GM19351 (cell line): ENCODE results near the gene OR2V1.
"Not testable (repeated sequence)": the region's sequence is repeated elsewhere in the genome, so short reads cannot be mapped to it uniquely, and the experiment has no call there.

ENCODE experiments used
- ATAC-seq: cut with Tn5 transposase; IDR thresholded peaks from one replicate; pipeline ENCODE4 v1.9.1; 2021; ENCODE audit warnings: mild to moderate bottlenecking, moderate library complexity; ENCODE audit not compliant: unreplicated experiment

Gene OR2V1

GRCh38 chr5:181129601-181130000 lies 1.4 kb downstream of the OR2V1 start:
- ATAC-seq = no peak

- no peak for ATAC-seq
Observed at GRCh38 chr5:181127907-181128626, 2.9 kb downstream of the OR2V1 start.

- ATAC-seq = no peak
Observed at GRCh38 chr5:181127456-181127855, 3.5 kb downstream of the OR2V1 start.

GRCh38 chr5:181126841-181127240 lies 4.1 kb downstream of the OR2V1 start:
- ATAC-seq = no peak

GRCh38 chr5:181124526-181124925 lies 6.4 kb downstream of the OR2V1 start:
- ATAC-seq = no peak

- ATAC-seq = no peak
Observed at GRCh38 chr5:181121675-181122561, 9.1 kb downstream of the OR2V1 start.

GRCh38 chr5:181120761-181121160 lies 10.2 kb downstream of the OR2V1 start:
- ATAC-seq = no peak

GRCh38 chr5:181120306-181120705 lies 10.7 kb downstream of the OR2V1 start:
- no peak for ATAC-seq

- no peak for ATAC-seq
Observed at GRCh38 chr5:181119105-181119504, 11.9 kb downstream of the OR2V1 start.

GRCh38 chr5:181118369-181118768 lies 12.6 kb downstream of the OR2V1 start:
- no peak for ATAC-seq

- ATAC-seq = no peak
Observed at GRCh38 chr5:181114844-181115778, 15.9 kb downstream of the OR2V1 start.

- ATAC-seq = no peak
Observed at GRCh38 chr5:181114284-181114843, 16.6 kb downstream of the OR2V1 start.

- ATAC-seq = not testable (repeated sequence)
Observed at GRCh38 chr5:181113572-181113971, 17.4 kb downstream of the OR2V1 start.

GRCh38 chr5:181112476-181112875 lies 18.5 kb downstream of the OR2V1 start:
- no peak for ATAC-seq

GRCh38 chr5:181111010-181111409 lies 20.0 kb downstream of the OR2V1 start:
- no peak for ATAC-seq

- ATAC-seq = no peak
Observed at GRCh38 chr5:181109489-181110013, 21.4 kb downstream of the OR2V1 start.

- ATAC-seq = no peak
Observed at GRCh38 chr5:181108578-181109165, 22.3 kb downstream of the OR2V1 start.

GRCh38 chr5:181107699-181108098 lies 23.3 kb downstream of the OR2V1 start:
- no peak for ATAC-seq

- ATAC-seq = no peak
Observed at GRCh38 chr5:181105391-181106025, 25.5 kb downstream of the OR2V1 start.
